Omental fat pad (tissue), 4 donors: ENCODE results near the gene SYPL2. TPM values are rescaled to one million over a fixed set of nuclear protein-coding genes. Genes with fewer than 3 reads are reported as not detected.

ENCODE experiments used
- ATAC-seq: fragments of 150-250 bp; one replicate; pipeline ENCODE4 v1.9.1; 2016; ENCODE audit warnings: mild to moderate bottlenecking, moderate library complexity; ENCODE audit not compliant: low FRiP score
- DNase-seq: peaks from one replicate; pipeline ENCODE4 v3.0.0-alpha.2; 2019; ENCODE audit warnings: low spot score
- CTCF ChIP-seq, 3 donors: fragments of 450-650 bp; IDR thresholded peaks; one replicate each; pipeline ENCODE4 v1.5.1; 2016 to 2017; ENCODE audit warnings: antibody characterized with exemption in 3 of 3, mild to moderate bottlenecking in 3 of 3, moderate library complexity in 2 of 3
- total RNA-seq, 4 donors: library from RNA; depleted of rRNA; stranded (reverse); fragments of >200 nt; gene quantifications; one replicate each; pipeline ENCODE4 v1.1.0, GENCODE V29; 2016

SYPL2 gene
- total RNA-seq, 4 donors from 2014 or later: 1.7 to 3.7 (median 2.2) TPM

- ATAC-seq: no peak
- DNase-seq: no peak
- no peak for TF ChIP-seq CTCF (IDR thresholded peaks at IDR 0.05)
These were observed 29.4 kb downstream of the SYPL2 start for GRCh38 chr1:109495738-109496137.

GRCh38 chr1:109497449-109498160 lies 31.3 kb downstream of the SYPL2 start:
- no peak for TF ChIP-seq CTCF (IDR thresholded peaks at IDR 0.05)
- ATAC-seq: no peak
- DNase-seq: no peak

- DNase-seq (no peak), ATAC-seq (peak; percentile 40)
- TF ChIP-seq CTCF (IDR thresholded peaks at IDR 0.05): no peak
These were observed 31.9 kb downstream of the SYPL2 start for GRCh38 chr1:109498161-109498801.

DNA sequence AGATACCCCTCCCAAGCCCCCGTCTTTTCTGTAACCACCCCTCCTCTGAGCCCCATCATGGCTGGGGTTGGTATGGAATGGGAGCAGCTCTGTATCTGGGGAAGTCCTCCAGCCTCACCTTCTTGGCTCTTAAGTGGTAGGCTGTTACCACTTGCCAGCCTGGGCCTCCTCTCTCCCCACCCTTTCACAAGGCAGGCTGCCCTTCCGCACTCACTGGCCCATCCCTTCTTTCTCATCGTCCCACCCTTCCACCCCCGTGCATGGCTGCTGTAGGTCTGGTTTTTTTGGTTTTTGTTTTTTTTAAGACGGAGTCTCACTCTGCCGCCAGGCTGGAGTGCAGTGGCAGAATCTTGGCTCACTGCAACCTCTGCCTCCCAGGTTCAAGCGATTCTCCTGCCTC lies 32.7 kb downstream of the SYPL2 start:
- no peak for TF ChIP-seq CTCF (IDR thresholded peaks at IDR 0.05)
- ATAC-seq (peak; percentile 41), DNase-seq (no peak)

DNA sequence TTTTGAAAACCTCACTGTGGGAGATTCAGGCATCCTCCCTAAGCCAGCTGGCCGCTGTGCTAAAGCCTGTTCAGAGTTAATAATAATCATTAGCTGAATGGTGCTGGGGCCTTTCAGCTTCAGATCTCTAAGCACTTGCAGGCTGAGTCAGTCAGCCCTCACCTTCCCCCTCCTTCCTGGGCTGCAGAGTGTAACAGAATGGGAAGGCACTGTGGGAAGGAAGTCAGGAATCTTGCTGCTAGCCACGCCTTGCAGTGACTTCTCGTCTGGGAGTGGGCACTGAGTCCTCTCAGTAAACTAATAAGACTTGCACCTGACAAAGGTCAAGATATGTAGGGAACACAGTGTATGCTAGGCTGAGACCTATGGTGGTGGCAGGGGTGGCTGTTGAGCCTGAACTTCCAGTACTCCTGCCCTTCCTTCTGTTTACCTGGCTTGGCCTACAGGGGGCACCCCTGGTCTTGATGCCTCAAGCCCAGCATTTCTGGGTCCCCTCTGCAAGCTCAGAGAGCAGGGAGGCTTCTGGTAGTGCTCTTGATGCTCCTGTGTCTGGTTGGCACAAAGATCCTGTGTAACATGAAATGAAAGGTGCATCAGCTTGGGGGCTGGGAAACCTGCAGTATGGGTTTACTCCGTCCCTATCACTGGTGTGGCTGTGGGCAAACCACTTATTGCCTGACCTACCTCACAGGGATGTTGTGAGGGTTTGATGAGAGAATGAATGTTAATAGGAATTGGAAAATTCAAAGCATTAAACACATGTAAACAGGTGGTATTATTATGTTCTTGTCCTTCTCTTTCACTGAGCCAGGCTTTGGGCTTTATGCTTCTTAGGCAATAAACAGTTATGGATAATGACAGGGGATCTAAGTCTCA lies 33.6 kb downstream of the SYPL2 start:
- no peak for ATAC-seq
- DNase-seq: no peak
- TF ChIP-seq CTCF (IDR thresholded peaks at IDR 0.05): no peak

- no peak for DNase-seq
- no peak for TF ChIP-seq CTCF (IDR thresholded peaks at IDR 0.05)
- no peak for ATAC-seq
These were observed 34.6 kb downstream of the SYPL2 start for GRCh38 chr1:109500941-109501381.
